Measurements from ENCODE around the gene KLK13. TPM values are rescaled to one million over a fixed set of nuclear protein-coding genes. Genes with fewer than 3 reads are reported as not detected.

Gene KLK13, protein sequence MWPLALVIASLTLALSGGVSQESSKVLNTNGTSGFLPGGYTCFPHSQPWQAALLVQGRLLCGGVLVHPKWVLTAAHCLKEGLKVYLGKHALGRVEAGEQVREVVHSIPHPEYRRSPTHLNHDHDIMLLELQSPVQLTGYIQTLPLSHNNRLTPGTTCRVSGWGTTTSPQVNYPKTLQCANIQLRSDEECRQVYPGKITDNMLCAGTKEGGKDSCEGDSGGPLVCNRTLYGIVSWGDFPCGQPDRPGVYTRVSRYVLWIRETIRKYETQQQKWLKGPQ
- total RNA-seq: not detected

DNA sequence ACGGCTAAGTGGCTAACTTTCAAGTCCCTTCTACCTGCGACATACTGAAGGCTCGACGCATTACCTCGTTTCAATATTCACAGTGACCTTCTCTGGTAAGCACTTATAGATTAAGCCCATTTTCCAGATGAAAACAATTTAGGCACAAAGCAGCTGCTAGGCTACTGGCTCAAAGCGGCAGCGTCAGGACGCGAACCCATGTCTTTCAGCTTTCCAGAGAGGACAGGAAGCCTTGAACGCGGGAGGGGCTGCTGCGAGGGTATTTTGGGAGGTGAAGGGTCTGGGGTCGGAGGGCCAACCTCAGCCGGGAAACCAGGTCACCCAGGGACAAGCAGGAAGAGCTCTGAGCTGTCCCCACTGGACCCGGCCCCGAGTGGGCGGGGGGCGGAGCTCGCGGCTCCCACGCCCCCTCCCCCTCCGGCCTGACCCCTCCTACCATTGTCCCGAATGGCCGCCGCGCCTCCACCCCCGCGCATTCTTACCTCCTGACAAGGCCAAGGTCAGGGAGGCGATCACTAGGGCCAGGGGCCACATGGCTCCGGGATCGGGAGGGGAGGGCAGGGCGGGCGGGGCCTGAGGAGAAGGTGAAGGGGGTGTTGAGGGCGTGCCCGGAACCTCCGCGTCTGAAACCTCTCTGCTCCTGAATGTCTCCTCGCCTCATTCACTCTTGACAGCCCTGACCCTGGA lies at the start of gene KLK13:
Gene KLK13 (minus strand): TSS at position 559 of the 687 bp plus-strand sequence. CDS start 25 bp downstream, at position 534.
- ChIA-PET POLR2A (no interaction called here), CTCF (no interaction called here)
- H3K9me3 Mint-ChIP-seq (ENCODE audit: low read depth): no peaks in the 10 kb centered on the region
- no peak within 1 kb of the TSS for H3K27ac Mint-ChIP-seq
- no peak within 1 kb of the TSS for H3K4me3 Mint-ChIP-seq
- peaks cover 40% of the 10 kb centered on the region for H3K27me3 Mint-ChIP-seq
- H3K4me1 Mint-ChIP-seq: no peaks in the 10 kb centered on the region
- intact Hi-C loops (cut with DNase I, micrococcal nuclease): no loop called here
- DNase-seq (peak; percentile 10), ATAC-seq (no peak)
- no peaks in the 10 kb centered on the region for H3K36me3 Mint-ChIP-seq (ENCODE audit: low read depth)

DNA sequence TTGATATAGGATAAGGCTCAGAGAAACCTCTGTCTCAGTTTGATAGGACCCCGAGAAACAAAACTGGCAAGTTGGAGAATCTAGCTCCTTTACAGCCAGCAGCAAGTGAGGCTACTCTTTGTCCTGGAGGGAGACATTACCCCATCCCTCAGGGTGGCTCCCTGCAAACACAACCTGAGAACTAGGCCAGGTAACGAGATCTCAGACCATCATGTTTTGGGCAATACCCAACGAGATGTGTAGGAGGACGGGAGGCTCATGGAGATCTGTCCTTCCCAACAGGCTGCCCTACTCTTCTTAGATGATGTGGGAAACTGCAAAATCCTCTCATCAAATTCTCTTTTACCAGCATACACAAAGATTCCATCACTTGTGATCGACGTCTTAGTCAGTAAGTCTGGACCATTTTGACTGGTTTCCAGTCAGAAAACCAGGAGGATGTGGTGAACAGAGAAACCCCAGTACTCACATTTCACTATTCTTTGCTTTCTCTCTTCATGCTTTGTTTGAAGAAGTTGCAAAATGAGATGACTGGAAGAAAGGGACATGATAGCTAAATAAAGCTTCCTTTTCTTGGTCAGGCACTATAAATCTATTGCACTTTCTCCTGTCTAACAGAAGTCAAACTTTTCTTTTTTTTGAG lies 49.3 kb upstream of the KLK13 start:
- POLR2A ChIA-PET: interaction anchor here (0.6 to 0.7 kb wide), 3 partner anchors 9 to 14 kb away, joined by 3 to 4 read pairs (median 4); no protein-coding TSS in a partner anchor
- DNase-seq: peak; percentile 42
- intact Hi-C loops (cut with DNase I, micrococcal nuclease): loop anchor here (1.0 to 2.0 kb wide), 3 partner anchors 15 to 327 kb away; no protein-coding TSS in a partner anchor

DNA sequence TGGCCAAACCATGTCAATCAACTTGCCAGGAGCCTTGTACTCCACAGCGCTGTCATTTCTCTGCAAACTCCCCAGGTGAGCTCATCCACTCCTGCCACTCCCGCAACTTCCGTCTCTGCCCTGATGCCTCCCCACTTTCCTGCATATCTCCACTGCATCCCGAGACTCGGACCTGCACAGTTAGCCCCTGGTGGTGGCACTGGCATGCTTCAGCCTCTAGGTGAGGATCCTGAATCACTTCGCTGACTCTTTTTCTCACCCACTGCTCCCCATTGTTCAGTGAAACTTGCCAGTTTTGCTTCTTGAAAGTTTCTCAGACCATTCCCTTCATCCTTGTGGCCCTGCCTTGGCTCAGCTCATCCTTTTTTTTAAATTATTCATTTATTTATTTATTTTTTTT lies 46.7 kb upstream of the KLK13 start:
- H3K9me3 Mint-ChIP-seq (ENCODE audit: low read depth): no peaks in the 10 kb centered on the region
- peaks cover 19% of the 10 kb centered on the region for H3K4me1 Mint-ChIP-seq
- intact Hi-C loops (cut with DNase I, micrococcal nuclease): no loop called here
- ATAC-seq (no peak), DNase-seq (no peak)
- H3K27me3 Mint-ChIP-seq: no peaks in the 10 kb centered on the region
- peaks cover 10% of the 10 kb centered on the region for H3K36me3 Mint-ChIP-seq (ENCODE audit: low read depth)
- CTCF ChIA-PET: no interaction called here
- POLR2A ChIA-PET: no interaction called here
- no peak overlapping the region for H3K4me3 Mint-ChIP-seq
- H3K27ac Mint-ChIP-seq: no peak overlapping the region

More for the DNA sequence above, 49.3 kb upstream of the KLK13 start:
- H3K27ac Mint-ChIP-seq: peak overlapping the region; percentile 90
- H3K4me3 Mint-ChIP-seq: no peak overlapping the region
- H3K9me3 Mint-ChIP-seq (ENCODE audit: low read depth): no peaks in the 10 kb centered on the region
- CTCF ChIA-PET: interaction anchor here (0.6 to 1.5 kb wide), 7 partner anchors 14 to 753 kb away, joined by 3 to 6 read pairs (median 4); no protein-coding TSS in a partner anchor
- peak; percentile 86 for ATAC-seq
- peaks cover 7% of the 10 kb centered on the region for H3K4me1 Mint-ChIP-seq
- no peaks in the 10 kb centered on the region for H3K27me3 Mint-ChIP-seq
- H3K36me3 Mint-ChIP-seq (ENCODE audit: low read depth): no peaks in the 10 kb centered on the region

DNA sequence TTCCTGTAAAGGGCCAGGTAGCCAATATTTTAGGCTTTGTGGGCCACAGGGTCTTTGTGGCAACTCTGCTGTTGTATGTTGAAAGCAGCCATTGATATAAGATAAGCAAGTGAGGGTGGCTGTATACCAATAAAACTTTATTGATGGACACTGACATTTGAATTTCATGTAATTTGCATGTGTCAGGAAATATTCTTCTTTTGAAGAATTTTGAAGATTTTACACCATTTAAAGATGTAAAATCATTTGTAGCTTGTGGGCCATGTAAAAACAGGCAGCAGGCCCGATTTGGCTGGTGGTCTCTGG lies 45.7 kb upstream of the KLK13 start:
- Mint-ChIP-seq H3K9me3 (ENCODE audit: low read depth) (no peaks in the 10 kb centered on the region), H3K4me1 (peaks cover 26% of the 10 kb centered on the region), H3K27ac (no peak overlapping the region), H3K4me3 (no peak overlapping the region), H3K36me3 (ENCODE audit: low read depth) (peaks cover 14% of the 10 kb centered on the region), H3K27me3 (no peaks in the 10 kb centered on the region)
- DNase-seq (no peak), ATAC-seq (no peak)
- intact Hi-C loops (cut with DNase I, micrococcal nuclease): no loop called here
- POLR2A ChIA-PET: interaction anchor here (0.6 kb wide), 1 partner anchor 27 kb away, joined by 3 read pairs; no protein-coding TSS in a partner anchor
- CTCF ChIA-PET: no interaction called here

DNA sequence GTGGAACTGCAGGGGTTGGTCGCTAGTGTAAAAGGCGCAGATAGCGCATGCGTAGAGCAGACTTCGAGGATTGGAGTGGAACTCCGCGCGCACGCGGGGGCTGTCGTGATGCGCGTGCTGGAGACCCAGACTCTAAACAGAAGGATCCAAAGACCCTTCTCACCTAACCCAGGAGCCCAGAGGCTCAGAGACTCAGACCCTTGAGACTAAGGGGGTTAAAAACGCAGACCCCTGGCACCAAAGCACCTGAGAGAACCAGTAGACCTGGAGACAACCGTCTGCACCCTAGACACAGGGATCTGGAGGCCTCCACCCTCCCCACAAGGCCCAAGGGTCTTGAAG lies 43.9 kb upstream of the KLK13 start:
- intact Hi-C loops (cut with DNase I, micrococcal nuclease): loop anchor here (1.0 to 5.0 kb wide), 14 partner anchors 231 to 1240 kb away; partner anchors contain the start of genes JOSD2 (in 1 of the 2), POLD1 (in 1 of the 2), PPP2R1A (in 1 of the 2) and VRK3 (in 1 of the 2)
- CTCF ChIA-PET: no interaction called here

DNA sequence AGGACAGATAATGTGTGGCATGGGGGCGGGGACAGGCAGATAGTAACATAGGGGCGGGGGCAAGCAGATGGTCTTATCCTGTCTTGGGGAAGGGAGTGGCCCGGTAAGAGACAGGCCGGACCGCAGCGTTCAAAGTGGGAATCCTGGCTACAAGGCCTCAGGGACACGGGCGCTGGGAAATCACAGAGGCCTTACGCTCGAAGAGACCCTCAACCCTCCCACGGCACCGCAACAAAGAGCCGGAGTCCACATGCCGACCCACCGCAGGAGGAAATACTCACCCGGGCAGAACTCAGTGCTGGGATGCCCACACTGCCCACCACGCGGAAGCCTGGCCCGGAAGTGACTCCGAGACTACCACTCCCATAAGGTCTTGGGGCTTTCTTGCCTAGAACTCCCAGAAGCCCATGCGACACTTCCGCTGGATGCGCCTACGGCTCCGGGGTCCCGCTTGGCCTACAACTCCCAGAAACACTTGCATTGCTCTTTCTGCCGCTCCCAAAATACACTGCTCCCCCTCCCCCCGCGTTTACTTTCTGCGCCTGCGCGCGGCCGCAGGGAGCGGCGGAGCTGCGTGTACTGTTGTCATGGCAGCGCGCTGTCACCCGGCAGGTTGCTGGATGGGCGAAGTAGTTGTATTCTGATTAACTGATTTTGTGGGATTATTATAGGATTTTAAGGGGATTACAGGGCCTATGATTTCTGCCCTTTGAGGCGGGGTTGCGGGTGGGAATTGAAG lies 43.3 kb upstream of the KLK13 start, which contains the start of gene CTU1:
Gene CTU1 (minus strand): TSS at position 344 of the 739 bp plus-strand sequence. CDS start 3,840 bp downstream, outside the sequence.
- ChIA-PET POLR2A (no interaction called here), CTCF (interaction anchor here (1.0 kb wide), 1 partner anchor 12 kb away, joined by 3 read pairs; no protein-coding TSS in a partner anchor)
- Mint-ChIP-seq H3K27me3 (no peaks in the 10 kb centered on the region), H3K9me3 (ENCODE audit: low read depth) (no peaks in the 10 kb centered on the region), H3K4me3 (peak within 1 kb of the TSS; percentile 92), H3K27ac (peak within 1 kb of the TSS; percentile 91), H3K36me3 (ENCODE audit: low read depth) (peaks cover 29% of the 10 kb centered on the region), H3K4me1 (peaks cover 36% of the 10 kb centered on the region)
- DNase-seq (peak; percentile 99), ATAC-seq (peak; percentile 98)
- intact Hi-C loops (cut with DNase I, micrococcal nuclease): loop anchor here (1.0 to 5.0 kb wide), 14 partner anchors 231 to 1239 kb away; partner anchors contain the start of genes JOSD2 (in 1 of the 2), POLD1 (in 1 of the 2), PPP2R1A (in 1 of the 2) and VRK3 (in 1 of the 2)

More for the DNA sequence above, 43.9 kb upstream of the KLK13 start:
- Mint-ChIP-seq H3K4me3 (peak overlapping the region; percentile 92), H3K27me3 (no peaks in the 10 kb centered on the region), H3K36me3 (ENCODE audit: low read depth) (peaks cover 25% of the 10 kb centered on the region), H3K4me1 (peaks cover 32% of the 10 kb centered on the region), H3K9me3 (ENCODE audit: low read depth) (no peaks in the 10 kb centered on the region), H3K27ac (peak overlapping the region; percentile 87)
- POLR2A ChIA-PET: no interaction called here
- DNase-seq: no peak
- ATAC-seq: peak; percentile 22

DNA sequence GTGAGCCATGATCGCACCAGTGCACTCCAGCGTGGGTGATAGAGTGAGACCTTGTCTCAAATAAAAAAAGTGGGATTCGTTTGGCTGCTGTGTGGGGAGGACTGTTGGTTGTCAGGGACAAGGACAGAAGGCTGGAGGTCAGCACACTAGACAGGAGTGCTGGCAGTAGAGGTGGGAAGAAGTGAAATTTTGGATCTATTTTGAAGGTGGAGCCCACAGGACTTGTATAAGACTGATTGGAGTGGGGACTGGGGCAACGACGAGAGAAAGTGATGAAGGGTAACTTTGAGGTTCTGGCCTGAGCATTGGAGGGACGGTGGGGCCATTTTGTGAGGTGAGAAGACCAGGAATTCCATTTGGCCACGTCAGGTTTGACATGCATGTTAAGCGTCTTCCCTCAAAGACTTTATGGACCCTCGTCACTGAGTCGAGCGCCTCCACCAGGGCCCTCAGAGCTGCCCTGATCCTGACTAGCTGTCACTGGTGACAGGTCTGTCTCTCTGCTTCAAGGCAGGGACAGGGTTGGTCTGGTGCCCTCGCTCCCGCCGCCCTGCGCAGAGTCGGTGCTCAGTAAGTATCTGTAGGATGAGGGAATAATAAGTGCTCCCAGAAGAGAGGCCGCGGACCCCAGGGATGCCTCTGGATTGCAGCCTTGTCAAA lies 42.6 kb upstream of the KLK13 start:
- Mint-ChIP-seq H3K36me3 (ENCODE audit: low read depth) (peaks cover 33% of the 10 kb centered on the region), H3K27me3 (no peaks in the 10 kb centered on the region), H3K4me3 (peak overlapping the region; percentile 92), H3K4me1 (peaks cover 39% of the 10 kb centered on the region), H3K27ac (peak overlapping the region; percentile 91), H3K9me3 (ENCODE audit: low read depth) (no peaks in the 10 kb centered on the region)
- DNase-seq (peak; percentile 59), ATAC-seq (peak; percentile 27)
- CTCF ChIA-PET: interaction anchor here (1.0 kb wide), 1 partner anchor 11 kb away, joined by 3 read pairs; no protein-coding TSS in a partner anchor
- intact Hi-C loops (cut with DNase I, micrococcal nuclease): loop anchor here (1.0 to 5.0 kb wide), 14 partner anchors 232 to 1239 kb away; partner anchors contain the start of genes JOSD2 (in 1 of the 2), POLD1 (in 1 of the 2), PPP2R1A (in 1 of the 2) and VRK3 (in 1 of the 2)
- POLR2A ChIA-PET: interaction anchor here (0.7 kb wide), 1 partner anchor 499 kb away, joined by 3 read pairs; no protein-coding TSS in a partner anchor

DNA sequence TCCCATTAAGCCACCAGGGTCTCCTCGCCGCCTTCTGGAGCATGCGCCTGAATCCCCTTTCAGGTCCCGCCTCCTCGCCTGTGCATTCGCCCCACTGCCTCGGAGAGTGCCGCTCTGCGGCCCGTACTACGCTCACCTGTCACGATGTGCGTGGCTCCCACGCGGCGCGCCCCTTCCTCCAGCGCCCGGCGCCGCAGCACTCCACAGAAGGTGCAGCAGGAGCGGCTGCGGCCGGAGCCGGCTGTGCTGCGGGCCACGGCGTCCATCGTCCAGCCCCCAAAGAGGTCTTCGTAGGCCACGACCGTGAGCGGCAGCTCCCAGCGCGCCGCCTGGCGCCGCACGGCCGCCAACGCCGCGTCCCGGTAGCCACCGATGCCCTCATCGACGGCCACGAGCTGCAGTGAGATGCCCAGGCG lies 39.0 kb upstream of the KLK13 start:
- ChIA-PET CTCF (interaction anchor here (1.2 kb wide), 1 partner anchor 8 kb away, joined by 4 read pairs; no protein-coding TSS in a partner anchor), POLR2A (no interaction called here)
- Mint-ChIP-seq H3K4me1 (peaks cover 45% of the 10 kb centered on the region), H3K9me3 (ENCODE audit: low read depth) (no peaks in the 10 kb centered on the region), H3K27ac (no peak overlapping the region), H3K4me3 (no peak overlapping the region), H3K36me3 (ENCODE audit: low read depth) (peaks cover 44% of the 10 kb centered on the region), H3K27me3 (no peaks in the 10 kb centered on the region)
- ATAC-seq (no peak), DNase-seq (no peak)
- intact Hi-C loops (cut with DNase I, micrococcal nuclease): no loop called here

DNA sequence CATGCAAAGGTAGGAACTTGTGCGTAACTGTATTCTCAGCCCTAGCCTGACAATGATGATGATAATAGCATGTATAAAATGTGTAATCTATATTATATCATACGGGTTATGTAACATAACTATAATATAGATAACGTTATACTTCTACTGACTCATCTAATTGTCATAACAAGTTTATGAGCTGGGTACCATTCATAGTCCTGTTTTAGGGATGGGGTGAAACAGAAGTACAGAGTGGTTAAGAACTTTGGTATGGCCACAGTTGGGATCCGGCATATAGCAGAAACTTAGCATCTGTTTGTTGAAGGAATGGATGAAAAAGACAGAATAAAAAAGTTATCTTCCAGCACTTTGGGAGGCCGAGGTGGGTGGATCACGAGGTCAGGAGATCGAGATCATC lies 38.1 kb upstream of the KLK13 start:
- Mint-ChIP-seq H3K27ac (peak overlapping the region; percentile 26), H3K4me1 (peaks cover 39% of the 10 kb centered on the region), H3K36me3 (ENCODE audit: low read depth) (peaks cover 44% of the 10 kb centered on the region), H3K4me3 (no peak overlapping the region), H3K27me3 (no peaks in the 10 kb centered on the region), H3K9me3 (ENCODE audit: low read depth) (no peaks in the 10 kb centered on the region)
- CTCF ChIA-PET: interaction anchor here (0.6 kb wide), 1 partner anchor 58 kb away, joined by 3 read pairs; no protein-coding TSS in a partner anchor
- ATAC-seq (no peak), DNase-seq (no peak)
- POLR2A ChIA-PET: no interaction called here
- intact Hi-C loops (cut with DNase I, micrococcal nuclease): no loop called here

DNA sequence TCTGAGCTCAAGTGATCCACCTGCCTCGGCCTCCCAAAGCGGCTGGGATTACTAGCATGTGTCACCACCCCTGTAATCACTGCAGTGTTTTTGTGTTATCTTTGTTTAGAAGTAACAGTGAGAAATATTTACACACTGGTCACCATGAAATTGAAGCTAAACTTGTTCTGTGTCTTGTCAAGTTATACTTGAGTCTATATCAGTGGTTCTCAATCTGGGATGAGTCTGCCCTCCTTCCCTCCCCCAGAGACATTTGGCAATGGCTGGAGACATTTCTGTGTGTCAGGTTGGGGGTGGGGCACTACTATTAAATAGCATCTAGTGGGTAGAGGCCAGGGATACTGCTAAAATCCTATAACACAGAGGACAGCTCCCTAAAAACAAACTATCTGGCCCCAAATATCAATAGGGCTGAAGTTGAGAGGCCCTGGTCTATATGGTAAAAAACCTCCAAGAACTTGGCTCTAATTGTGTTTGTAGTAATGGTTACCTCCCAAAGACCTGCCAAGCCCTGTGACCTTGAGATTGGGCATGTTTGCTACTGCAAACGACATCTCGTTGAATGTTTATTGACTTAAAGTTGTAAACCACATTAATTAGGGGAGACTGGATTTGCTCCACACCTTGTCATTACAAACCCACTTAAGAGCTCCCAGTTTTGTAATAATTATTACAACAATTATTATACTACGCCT lies 36.4 kb upstream of the KLK13 start:
- H3K4me1 Mint-ChIP-seq: peaks cover 37% of the 10 kb centered on the region
- no peaks in the 10 kb centered on the region for H3K9me3 Mint-ChIP-seq (ENCODE audit: low read depth)
- H3K27ac Mint-ChIP-seq: no peak overlapping the region
- H3K36me3 Mint-ChIP-seq (ENCODE audit: low read depth): peaks cover 41% of the 10 kb centered on the region
- H3K27me3 Mint-ChIP-seq: no peaks in the 10 kb centered on the region
- no peak overlapping the region for H3K4me3 Mint-ChIP-seq
- intact Hi-C loops (cut with DNase I, micrococcal nuclease): no loop called here
- ATAC-seq (no peak), DNase-seq (no peak)
- CTCF ChIA-PET: interaction anchor here (1.5 to 1.6 kb wide), 2 partner anchors 10 to 179 kb away, joined by 3 to 4 read pairs; no protein-coding TSS in a partner anchor
- POLR2A ChIA-PET: interaction anchor here (0.7 kb wide), 1 partner anchor 12 kb away, joined by 3 read pairs; no protein-coding TSS in a partner anchor
